ENCODE data around the gene CHIT1.

Gene CHIT1

GRCh38 chr1:203199481-203199815 is 30.0 kb downstream of the CHIT1 start:
- DNase-seq (ENCODE audit: low read depth): no peak
- no peak overlapping the region for H3K4me3 ChIP-seq (ENCODE audit: low read depth, low read length)

GRCh38 chr1:203199002-203199401 is 30.5 kb downstream of the CHIT1 start:
- H3K4me3 ChIP-seq (ENCODE audit: low read depth, low read length): no peak overlapping the region
- no peak for DNase-seq (ENCODE audit: low read depth)

GRCh38 chr1:203197625-203198024 is 31.8 kb downstream of the CHIT1 start:
- no peak overlapping the region for H3K4me3 ChIP-seq (ENCODE audit: low read depth, low read length)
- DNase-seq (ENCODE audit: low read depth): peak; percentile 80

GRCh38 chr1:203196371-203196770 is 33.1 kb downstream of the CHIT1 start:
- H3K4me3 ChIP-seq (ENCODE audit: low read depth, low read length): no peak overlapping the region

GRCh38 chr1:203190949-203191348 is 38.5 kb downstream of the CHIT1 start:
- H3K4me3 ChIP-seq (ENCODE audit: low read depth, low read length): no peak overlapping the region
- DNase-seq (ENCODE audit: low read depth): no peak

More at GRCh38 chr1:203196371-203196770, 33.1 kb downstream of the CHIT1 start:
- no peak for DNase-seq (ENCODE audit: low read depth)

GRCh38 chr1:203189951-203190352 is 39.5 kb downstream of the CHIT1 start:
- no peak for DNase-seq (ENCODE audit: low read depth)

GRCh38 chr1:203188686-203189232 is 40.7 kb downstream of the CHIT1 start:
- no peak overlapping the region for H3K4me3 ChIP-seq (ENCODE audit: low read depth, low read length)
- no peak for DNase-seq (ENCODE audit: low read depth)

More at GRCh38 chr1:203189951-203190352, 39.5 kb downstream of the CHIT1 start:
- no peak overlapping the region for H3K4me3 ChIP-seq (ENCODE audit: low read depth, low read length)

GRCh38 chr1:203187689-203188264 is 41.7 kb downstream of the CHIT1 start:
- DNase-seq (ENCODE audit: low read depth): no peak
- H3K4me3 ChIP-seq (ENCODE audit: low read depth, low read length): no peak overlapping the region

- H3K4me3 ChIP-seq (ENCODE audit: low read depth, low read length): no peak overlapping the region
- no peak for DNase-seq (ENCODE audit: low read depth)
These were observed 42.2 kb downstream of the CHIT1 start for GRCh38 chr1:203187304-203187685.

GRCh38 chr1:203186446-203187303 is 42.8 kb downstream of the CHIT1 start, which contains the start of gene CHI3L1:
Gene CHI3L1, minus strand, starts transcription at chr1:203186704. Its CDS starts 81 bp downstream, at chr1:203186623.
- no peak for DNase-seq (ENCODE audit: low read depth)
- H3K4me3 ChIP-seq (ENCODE audit: low read depth, low read length): no peak within 1 kb of the TSS

- no peak overlapping the region for H3K4me3 ChIP-seq (ENCODE audit: low read depth, low read length)
- DNase-seq (ENCODE audit: low read depth): no peak
These were observed 43.4 kb downstream of the CHIT1 start for GRCh38 chr1:203186091-203186445.

- no peak overlapping the region for H3K4me3 ChIP-seq (ENCODE audit: low read depth, low read length)
- DNase-seq (ENCODE audit: low read depth): no peak
These were observed 43.9 kb downstream of the CHIT1 start for GRCh38 chr1:203185585-203185984.

GRCh38 chr1:203185061-203185461 is 44.4 kb downstream of the CHIT1 start:
- H3K4me3 ChIP-seq (ENCODE audit: low read depth, low read length): no peak overlapping the region

GRCh38 chr1:203184467-203184866 is 45.0 kb downstream of the CHIT1 start:
- no peak overlapping the region for H3K4me3 ChIP-seq (ENCODE audit: low read depth, low read length)
- no peak for DNase-seq (ENCODE audit: low read depth)

More at GRCh38 chr1:203185061-203185461, 44.4 kb downstream of the CHIT1 start:
- DNase-seq (ENCODE audit: low read depth): no peak

GRCh38 chr1:203183828-203184227 is 45.6 kb downstream of the CHIT1 start:
- DNase-seq (ENCODE audit: low read depth): no peak
- H3K4me3 ChIP-seq (ENCODE audit: low read depth, low read length): no peak overlapping the region

- DNase-seq (ENCODE audit: low read depth): no peak
- H3K4me3 ChIP-seq (ENCODE audit: low read depth, low read length): no peak overlapping the region
These were observed 47.0 kb downstream of the CHIT1 start for GRCh38 chr1:203182387-203182953.

GRCh38 chr1:203181586-203182386 is 47.7 kb downstream of the CHIT1 start:
- DNase-seq (ENCODE audit: low read depth): no peak
- no peak overlapping the region for H3K4me3 ChIP-seq (ENCODE audit: low read depth, low read length)

- no peak overlapping the region for H3K4me3 ChIP-seq (ENCODE audit: low read depth, low read length)
- no peak for DNase-seq (ENCODE audit: low read depth)
These were observed 48.7 kb downstream of the CHIT1 start for GRCh38 chr1:203180611-203181330.

- H3K4me3 ChIP-seq (ENCODE audit: low read depth, low read length): no peak overlapping the region
- no peak for DNase-seq (ENCODE audit: low read depth)
These were observed 49.8 kb downstream of the CHIT1 start for GRCh38 chr1:203179667-203180005.

Data from skeletal muscle cell (primary cell).